GM21737 (cell line): ENCODE measurements around the gene CD14.
"Not testable (repeated sequence)": the region's sequence is repeated elsewhere in the genome, so short reads cannot be mapped to it uniquely, and the experiment has no call there.

Source experiments
- ATAC-seq: cut with Tn5 transposase; IDR thresholded peaks from one replicate; pipeline ENCODE4 v1.9.1; 2021; ENCODE audit warnings: mild to moderate bottlenecking, moderate library complexity; ENCODE audit not compliant: unreplicated experiment

Gene CD14

DNA sequence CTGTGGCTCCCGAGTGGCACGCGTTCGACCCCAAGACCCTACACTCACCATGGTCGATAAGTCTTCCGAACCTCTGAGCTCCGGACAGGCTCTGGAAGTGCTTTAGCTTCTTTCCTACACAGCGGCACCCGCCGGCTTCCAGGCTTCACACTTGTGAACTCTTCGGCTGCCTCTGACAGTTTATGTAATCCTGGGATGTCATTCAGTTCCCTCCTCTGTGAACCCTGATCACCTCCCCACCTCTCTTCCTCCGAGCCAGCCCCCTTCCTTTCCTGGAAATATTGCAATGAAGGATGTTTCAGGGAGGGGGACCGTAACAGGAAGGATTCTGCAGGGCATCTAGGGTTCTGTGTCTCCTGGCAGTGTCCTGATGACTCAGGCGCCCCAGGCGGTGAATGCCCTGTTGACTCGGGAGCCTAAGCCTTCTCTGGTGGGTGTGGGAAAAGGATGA, at the start of gene CD14:
TSS of gene CD14 (minus strand) at position 155 of the 451 bp plus-strand sequence. CDS start at position 51, 104 bp downstream.
- no peak for ATAC-seq

DNA sequence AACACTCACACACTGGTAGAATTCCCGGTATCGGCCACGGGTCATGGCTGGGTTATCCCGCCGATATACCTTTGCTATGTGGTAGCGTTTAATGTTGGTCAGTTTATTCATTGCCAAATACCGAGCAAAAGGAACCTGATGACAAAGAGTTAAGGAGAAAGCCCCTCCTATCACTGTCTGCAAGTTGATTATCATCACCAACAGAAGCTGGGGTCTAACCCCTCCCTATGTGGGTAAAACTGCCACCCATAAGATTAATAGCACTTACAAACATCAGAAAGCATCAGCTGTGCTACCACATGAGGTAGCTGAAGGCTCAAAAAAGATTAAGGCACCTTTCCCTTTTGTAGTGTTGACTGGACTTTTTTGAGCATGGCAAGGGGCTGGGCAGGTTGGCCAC, 46.0 kb upstream of the CD14 start:
- no peak for ATAC-seq

DNA sequence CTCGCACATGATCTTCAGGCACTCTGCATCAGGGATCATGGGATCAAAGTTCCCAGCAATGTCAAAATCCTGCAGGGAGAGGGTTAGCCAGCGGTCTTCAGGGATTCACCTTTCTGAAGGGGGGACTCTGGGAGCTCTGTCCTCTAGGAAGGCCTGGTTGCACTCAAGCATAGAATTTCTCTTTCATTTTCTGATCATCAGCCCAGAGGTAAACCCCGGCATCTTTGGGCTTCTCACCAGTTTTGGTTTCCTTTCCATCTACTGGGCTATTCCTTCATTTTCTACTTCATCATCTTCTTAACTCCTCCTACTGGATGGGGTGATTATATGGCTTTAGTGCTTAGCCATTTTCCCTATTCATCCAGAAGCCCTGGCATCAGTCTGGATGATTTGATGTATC, 45.0 kb upstream of the CD14 start:
- ATAC-seq, result peak; percentile 60

DNA sequence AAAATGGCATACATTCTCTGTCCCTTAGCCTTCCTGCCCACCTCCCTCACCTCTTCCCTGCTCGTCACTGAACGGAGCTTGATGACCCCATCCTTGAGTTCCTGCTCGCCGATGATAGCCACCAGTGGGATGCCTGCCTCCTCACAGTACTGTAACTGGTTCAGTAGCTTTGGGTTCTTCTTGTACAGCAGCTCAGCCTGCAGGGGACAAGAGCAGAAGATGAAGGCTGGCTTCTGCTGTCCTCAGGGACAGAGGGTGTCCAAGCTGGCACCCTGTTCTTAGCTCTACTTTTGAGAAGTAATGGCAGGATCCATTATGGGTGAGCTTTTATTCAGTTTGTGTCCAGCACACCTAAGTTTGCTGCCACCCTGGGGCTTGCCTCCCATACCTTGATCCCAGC, 41.7 kb upstream of the CD14 start:
- no peak for ATAC-seq

DNA sequence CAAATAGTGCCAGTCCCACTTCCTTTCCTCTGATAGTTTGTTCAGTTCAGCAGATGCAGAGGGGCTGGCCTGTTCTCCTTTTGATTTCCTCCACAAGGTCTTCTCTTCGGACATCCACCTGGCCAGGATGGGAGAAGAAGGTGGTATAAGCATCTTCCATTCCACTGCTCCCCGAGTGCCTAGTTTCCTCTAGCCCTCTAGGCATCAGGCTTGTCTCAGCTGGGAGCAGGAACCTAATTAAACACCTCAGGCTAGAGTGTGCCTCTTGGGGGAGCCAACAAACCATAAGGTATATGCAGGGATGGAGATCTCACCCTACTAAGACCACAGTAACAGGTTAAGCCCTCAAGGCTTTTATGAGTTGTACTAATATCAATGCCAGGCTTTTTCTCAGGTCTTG, 41.2 kb upstream of the CD14 start:
- ATAC-seq, result no peak

DNA sequence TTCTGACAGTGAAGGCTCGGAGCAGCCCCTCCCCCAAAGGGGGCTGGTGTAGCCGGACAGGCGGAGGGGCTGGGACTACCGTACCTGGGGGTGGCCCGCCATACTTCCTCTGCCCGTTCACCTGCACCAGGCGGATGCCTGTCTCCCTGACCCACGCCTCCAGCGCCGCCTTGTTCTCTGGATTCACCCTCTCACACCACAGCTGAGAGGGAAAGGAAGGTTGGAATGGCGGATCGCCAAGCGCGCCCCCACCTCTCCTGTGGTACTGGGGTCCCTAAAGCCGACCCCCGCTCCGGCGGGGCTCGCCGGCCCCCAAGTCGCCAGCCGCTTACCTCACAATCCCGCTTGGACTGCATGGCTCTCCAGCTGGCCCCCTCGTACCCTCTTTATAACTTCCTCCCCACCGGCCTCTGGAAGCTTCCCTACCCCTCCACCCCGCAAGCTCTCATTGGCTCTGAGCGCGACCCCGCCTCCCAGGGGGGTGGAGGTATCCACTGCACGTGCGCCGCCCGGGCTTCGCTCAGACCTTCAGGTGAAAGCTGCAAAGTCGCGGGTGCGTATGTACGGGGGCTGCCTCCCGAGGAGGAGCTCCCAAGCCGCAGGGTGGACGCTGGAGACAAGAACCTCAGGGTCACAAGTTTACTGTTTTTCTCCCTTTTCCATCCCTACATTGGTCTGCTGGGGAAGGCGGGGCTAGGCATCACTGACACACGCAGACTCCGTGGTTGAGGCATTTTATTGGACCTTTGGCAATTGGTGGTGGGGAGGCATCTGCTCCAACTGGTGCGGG, 40.4 kb upstream of the CD14 start, which contains the start of gene DND1:
TSS of gene DND1 (minus strand) at position 390 of the 790 bp plus-strand sequence. CDS start at position 356, 34 bp downstream.
- no peak for ATAC-seq

DNA sequence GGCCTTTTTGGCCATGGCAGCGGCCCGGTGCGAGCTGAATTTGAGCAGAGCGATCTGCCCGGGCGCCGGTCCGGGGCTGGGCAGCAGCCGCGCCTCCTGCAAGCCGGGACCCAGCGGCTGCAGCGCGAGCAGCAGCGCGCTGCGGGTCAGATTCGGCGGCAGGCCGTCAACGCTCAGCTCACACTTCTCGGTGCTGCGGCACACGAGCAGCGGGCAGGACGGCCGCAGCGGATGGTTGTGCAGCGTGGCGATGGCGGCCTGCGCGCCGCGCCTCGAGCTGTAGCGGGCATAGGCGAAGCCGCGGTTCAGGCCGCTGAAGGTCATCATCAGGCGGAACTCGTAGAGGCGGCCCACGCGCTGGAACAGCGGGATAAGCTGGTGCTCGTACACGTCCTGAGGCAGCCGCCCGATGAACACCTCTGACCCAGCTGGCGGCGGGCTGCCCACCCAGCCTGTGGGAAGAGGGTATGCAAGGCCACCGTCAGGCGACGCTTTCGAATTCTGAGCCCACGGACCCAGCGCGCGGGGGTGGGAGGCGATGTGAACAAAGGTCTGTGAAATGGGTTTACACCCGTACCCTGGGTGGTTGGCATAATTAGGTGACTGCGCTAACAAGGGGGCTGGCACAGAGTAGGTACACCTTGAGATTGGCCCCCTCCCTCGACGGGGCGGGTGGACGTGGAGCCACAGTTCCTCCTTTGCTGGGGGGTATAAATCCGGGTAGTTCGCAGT, 39.6 kb upstream of the CD14 start:
- no peak for ATAC-seq

DNA sequence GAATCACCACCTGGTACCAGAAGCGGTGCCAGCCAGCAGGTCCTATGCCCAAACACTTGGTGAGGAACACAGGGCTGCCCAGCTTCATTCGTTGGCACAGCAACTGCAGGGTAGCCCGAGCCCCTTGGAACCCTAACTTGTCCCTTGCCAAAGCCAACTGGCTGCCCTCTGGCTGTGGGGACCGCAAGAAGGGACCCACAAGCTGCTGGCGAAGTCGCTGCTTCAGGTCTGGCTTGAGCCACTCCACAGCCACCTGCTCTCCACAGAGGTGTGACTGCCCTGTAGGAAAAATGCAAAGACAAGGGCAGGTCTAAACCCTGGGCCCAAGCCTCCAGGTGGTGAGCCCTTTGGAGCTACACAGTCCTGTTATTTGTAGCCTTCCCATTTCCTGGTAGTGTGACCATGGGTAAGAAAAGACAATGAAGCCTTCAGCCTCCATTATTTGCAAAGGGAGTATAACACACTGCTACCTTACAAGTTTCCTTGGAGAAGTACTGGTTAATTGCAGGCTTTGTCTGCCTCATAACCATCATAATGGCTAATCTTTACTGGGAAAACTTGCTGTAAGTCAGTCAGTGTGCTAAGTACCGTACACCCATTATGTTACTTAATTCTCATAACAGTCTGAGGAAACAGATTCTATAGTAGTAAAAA, 38.6 kb upstream of the CD14 start:
- ATAC-seq, result no peak

DNA sequence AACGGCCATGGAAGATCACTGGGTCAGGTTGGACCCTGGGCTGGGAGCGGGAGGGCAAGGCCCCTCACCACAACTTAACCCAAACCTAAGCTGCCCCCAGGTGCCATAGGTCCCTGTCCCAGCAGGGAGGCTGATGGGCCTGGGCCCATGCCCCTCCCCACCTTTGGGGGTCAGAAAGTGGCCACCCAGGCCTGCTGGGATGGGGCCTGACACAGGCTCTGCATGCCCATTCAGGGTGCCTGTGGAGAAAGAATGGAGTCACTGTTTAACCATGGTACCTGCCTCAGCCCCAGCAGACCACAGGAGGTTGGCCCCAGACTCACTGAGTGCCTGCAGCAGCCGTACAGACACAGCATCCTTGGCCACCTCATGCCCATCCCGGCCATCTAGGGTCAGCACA, 38.1 kb upstream of the CD14 start:
- not testable (repeated sequence) for ATAC-seq

DNA sequence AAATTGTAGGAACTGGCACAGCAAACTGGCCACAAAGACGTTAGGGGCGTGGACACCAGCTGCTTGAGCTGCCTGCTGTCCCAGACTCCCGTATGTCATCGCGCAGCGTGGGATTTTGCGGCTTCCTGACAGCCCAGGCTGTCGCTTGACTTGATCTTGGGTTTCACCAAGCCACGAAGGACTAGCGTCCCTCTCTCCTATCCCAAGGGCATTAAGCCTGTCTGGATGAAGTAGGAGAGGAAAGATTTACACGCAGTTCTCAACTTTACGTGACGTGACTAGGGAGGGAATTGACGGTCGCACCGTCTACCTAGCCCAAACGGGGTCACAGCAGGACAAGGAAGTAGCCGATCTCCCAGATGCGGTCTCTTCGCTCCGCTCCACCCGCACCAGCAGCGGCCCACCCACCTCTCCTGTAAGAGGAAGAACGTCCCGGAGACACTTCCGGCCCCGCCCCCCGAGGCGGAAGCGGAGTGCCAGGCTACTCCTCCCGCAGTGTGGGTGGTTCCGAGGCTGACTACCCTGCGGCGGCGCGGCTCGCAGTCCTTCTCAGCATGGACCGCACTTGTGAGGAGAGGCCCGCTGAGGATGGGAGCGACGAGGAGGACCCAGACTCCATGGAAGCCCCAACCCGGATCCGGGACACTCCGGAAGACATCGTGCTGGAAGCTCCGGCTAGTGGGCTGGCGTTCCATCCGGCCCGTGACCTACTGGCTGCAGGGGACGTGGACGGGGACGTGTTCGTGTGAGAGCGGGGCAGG, 31.6 kb upstream of the CD14 start, which contains the start of gene WDR55:
TSS of gene WDR55 (plus strand) at position 546 of the 761 bp plus-strand sequence. CDS start at position 555, 9 bp downstream.
- peak; percentile 97 for ATAC-seq

DNA sequence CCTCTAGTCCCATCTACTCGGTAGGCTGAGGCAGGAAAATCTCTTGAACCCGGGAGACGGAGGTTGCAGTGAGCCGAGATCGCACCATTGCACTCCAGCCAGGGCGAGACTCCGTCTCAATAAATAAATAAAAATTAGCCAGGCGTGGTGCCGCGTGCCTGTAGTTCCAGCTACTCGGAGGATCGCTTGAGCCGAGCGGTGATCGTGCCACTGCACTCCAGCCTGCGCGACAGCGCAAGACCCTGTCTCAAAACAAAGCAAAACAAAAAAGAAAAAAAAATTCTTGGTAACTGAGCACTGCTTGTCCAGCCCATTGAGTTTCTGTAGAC, 31.0 kb upstream of the CD14 start:
- ATAC-seq, result no peak

DNA sequence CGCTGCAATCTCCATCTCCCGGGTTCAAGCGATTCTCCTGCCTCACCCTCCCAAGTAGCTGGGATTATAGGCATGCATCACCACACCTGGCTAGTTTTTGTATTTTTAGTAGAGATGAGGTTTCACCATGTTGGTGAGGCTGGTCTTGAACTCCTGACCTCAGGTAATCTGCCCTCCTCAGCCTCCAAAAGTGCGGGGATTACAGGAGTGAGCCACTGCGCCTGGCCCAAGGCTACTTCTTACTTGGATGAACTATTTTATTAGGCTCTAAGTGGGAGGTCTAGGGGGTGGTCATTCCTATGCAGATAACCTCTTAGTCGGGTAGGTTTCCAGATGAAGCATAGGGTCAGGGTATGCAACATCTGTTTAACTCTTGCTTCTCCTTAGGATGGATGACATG, 27.4 kb upstream of the CD14 start:
- not testable (repeated sequence) for ATAC-seq

DNA sequence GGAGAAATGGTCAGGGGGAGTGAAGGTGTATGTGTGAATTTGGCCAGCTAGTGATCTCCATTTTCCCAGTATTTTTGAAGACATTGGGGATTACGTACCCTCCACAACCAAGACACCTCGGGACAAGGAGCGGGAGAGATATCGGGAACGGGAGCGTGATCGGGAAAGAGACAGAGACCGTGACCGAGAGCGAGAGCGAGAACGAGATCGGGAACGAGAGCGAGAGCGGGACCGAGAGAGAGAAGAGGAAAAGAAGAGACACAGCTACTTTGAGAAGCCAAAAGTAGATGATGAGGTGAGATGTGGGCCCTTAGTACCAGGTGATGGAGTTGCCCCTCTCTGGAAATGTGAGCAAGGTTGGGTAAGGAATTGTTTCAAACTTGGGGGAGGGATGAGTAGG, 25.9 kb upstream of the CD14 start:
- ATAC-seq, result no peak

DNA sequence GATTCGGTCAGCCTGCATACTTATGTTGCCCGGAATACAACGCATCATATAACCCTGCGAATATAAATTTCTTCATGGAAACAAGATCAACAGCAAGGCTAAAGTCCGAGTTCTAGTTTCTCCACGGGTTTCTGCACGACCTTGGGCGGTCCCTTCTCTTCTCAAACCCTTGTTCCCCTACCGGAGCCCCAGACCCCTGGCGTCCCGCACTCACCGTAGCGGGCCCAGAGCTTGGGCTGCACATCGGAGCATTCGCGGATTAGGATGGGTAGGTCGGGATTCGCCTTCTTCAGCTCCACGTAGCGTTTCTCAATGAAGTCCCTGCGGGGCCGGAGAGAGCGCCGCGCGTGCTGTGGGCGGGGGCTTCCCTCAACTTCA, 14.1 kb upstream of the CD14 start:
- ATAC-seq, result peak; percentile 34

DNA sequence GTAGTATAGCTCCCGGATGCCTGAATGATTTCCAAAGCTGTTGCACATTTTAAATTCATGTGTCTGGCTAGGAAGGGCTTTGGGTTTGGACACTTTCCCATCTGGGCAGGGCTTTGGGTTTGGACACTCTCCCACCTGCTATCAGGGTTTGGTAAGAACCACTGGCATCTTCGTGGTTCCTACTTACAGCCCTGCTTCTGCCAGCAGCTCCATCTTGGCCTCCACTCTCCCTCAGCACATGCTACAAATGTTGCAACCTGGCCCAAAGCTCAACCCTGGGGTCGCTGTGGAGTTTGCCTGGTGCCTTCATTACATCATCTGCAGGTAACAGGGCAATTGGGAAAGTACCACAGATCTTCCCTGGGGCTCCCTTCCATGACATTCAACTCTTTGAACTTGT, 9.7 kb upstream of the CD14 start:
- no peak for ATAC-seq

DNA sequence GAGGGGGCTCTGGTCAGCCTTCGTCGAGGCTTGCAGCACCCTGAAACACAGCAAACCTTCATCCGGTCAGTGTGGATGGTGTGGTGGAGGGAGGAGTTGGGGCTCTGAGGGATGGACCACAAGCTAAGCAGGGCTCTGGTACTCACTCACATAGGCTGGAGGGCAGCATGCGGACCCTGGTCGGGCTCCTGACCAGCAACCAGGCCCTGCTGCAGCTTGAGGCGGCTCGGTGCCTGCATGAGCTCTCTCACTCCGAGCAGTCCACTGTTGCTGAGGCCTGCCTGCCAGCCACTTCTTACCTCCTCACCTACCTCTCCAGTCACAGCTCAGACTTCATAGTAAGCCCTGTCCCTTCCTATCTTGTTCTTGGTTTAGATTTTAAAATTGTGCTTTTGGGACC, 8.7 kb upstream of the CD14 start:
- no peak for ATAC-seq

DNA sequence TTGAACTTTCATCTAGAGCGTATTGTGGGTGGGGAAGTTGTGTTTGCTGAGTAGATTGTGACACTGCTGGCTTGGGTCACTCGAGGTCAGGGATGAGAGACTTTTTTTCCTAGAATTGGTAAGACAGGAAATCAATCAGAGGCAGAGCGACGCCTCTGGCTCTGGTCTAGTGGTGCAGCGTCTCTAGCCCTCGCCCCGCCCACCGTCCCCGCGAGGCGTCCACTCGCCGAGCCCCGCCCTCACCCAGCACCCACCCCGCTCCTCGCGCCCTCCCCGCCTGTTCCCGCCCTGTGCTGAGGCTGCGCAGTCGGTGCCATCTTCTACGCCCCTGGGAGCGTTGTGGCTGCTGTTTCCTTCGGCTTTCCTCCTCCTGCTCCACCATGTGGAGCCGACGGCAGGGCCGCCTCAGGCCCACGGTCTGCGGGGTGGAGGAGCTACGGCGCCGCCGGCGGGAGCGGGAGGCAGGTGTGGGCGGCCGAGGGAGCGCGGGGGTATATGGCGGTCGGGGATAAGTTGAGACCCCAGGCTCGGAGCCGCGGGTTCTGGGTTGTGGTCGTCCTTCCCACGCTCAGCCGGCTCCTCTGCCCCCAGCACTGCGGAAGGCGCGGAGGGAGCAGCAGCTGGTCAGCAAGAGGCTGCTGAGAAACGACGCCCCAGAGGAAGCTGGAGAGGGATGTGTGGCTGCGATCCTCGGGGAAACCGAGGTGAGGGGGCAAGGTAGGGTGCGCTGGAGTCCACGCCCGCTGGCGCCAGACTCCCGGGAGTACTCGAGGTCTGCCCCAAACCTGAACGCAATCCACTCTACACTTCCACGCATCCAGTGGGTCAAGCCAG, 6.4 kb upstream of the CD14 start, which contains the start of gene TMCO6:
TSS of gene TMCO6 (plus strand) at position 304 of the 834 bp plus-strand sequence. CDS start at position 381, 77 bp downstream.
- ATAC-seq, result peak; percentile 94

DNA sequence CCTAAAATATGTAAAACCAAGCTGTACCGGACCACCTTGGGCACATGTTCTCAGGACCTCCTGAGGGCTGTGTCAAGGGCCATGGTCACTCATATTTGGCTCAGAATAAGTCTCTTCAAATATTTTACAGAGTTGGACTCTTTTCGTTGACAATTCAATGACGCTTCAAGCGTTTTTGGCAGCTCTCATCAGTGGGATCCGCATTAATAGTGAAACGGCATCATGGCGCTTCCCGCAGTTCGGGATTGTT, 5.8 kb upstream of the CD14 start:
- not testable (repeated sequence) for ATAC-seq

DNA sequence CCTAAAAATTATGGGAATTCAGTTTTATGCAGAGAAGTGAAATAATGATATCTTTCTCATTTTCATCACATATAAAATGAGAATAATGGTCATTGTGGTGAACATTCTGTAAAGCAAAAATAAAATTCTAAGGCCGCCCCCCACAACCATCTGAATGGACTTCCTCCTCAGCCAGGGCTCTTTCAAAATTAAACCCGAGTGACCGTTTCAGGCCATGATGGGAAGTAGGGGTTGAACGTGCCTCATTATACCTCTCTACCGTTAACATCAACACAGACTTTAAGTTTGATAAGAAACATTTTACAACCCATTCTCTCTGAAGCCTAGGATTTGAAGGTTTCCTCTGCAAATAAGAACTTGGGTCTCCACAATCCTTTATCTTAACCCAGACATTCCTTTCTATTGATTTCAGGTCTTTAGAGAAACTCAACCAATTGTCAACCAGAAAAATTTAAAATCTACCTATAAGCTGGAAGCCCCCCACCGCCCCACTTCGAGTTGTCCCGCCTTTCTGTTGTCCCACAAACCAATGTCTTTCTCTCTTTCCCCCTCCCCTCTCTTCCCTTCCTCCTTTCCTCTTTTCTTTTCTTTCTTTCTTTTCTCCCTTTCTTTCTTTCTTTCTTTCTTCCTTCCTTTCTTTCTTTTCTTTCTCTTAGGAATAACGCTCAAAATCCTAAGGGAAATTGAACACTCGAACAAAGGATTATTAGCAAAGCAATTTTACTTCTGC, 4.6 kb upstream of the CD14 start:
- ATAC-seq, result no peak
